Astrocyte (in vitro differentiated cells and primary cell): ENCODE results near the gene ZNF117. TPM values are rescaled to one million over a fixed set of nuclear protein-coding genes. Genes with fewer than 3 reads are reported as not detected.
"Not testable (repeated sequence)": the region's sequence is repeated elsewhere in the genome, so short reads cannot be mapped to it uniquely, and the experiment has no call there.

Experiments used
- DNase-seq: peaks from one replicate; pipeline ENCODE4 v3.0.0-alpha.2; 2010; ENCODE audit warnings: low read depth
- FAIRE-seq: peaks from 2 replicates; lab custom pipeline; 2011; peaks lifted over from hg19 to GRCh38; lab: Jason Lieb, UNC
- H2AFZ ChIP-seq: 2 replicates; pipeline ENCODE4 v1.6.0; 2012; ENCODE audit warnings: low read depth, low read length, inconsistent platforms
- H3K27ac ChIP-seq: 2 replicates; pipeline ENCODE4 v1.5.1; 2011; ENCODE audit warnings: low read depth, low read length, inconsistent platforms
- H3K27me3 ChIP-seq: 2 replicates; pipeline ENCODE4 v1.6.0; 2011; ENCODE audit warnings: low read length, inconsistent platforms; ENCODE audit not compliant: insufficient read depth
- H3K36me3 ChIP-seq: 2 replicates; pipeline ENCODE4 v1.5.1; 2011; ENCODE audit warnings: low read length, inconsistent platforms; ENCODE audit not compliant: insufficient read depth
- H3K4me1 ChIP-seq: 2 replicates; pipeline ENCODE4 v1.5.1; 2011; ENCODE audit warnings: low read length, inconsistent platforms; ENCODE audit not compliant: insufficient read depth
- H3K4me2 ChIP-seq: 2 replicates; pipeline ENCODE4 v1.6.0; 2012; ENCODE audit warnings: low read length, inconsistent platforms
- H3K4me3 ChIP-seq: 2 replicates; pipeline ENCODE4 v1.5.1; 2011; ENCODE audit warnings: low read depth, mild to moderate bottlenecking, low read length, inconsistent platforms; ENCODE audit not compliant: insufficient read depth
- H3K79me2 ChIP-seq: 2 replicates; pipeline ENCODE4 v1.6.0; 2012; ENCODE audit warnings: mild to moderate bottlenecking, low read length, inconsistent platforms; ENCODE audit not compliant: insufficient read depth
- H3K9ac ChIP-seq: 2 replicates; pipeline ENCODE4 v1.6.0; 2012; ENCODE audit warnings: mild to moderate bottlenecking, low read length, inconsistent platforms
- H3K9me3 ChIP-seq: 2 replicates; pipeline ENCODE4 v1.5.1; 2012; ENCODE audit warnings: low read depth, mild to moderate bottlenecking, low read length, inconsistent platforms; ENCODE audit not compliant: insufficient read depth
- H4K20me1 ChIP-seq: 2 replicates; pipeline ENCODE4 v1.6.0; 2012; ENCODE audit warnings: low read length, inconsistent platforms; ENCODE audit not compliant: insufficient read depth
- H3K27ac Mint-ChIP-seq: one replicate; pipeline ENCODE4 v1.8.0; 2021; ENCODE audit warnings: mild to moderate bottlenecking, mixed read lengths; ENCODE audit not compliant: unreplicated experiment
- H3K27me3 Mint-ChIP-seq: one replicate; pipeline ENCODE4 v1.8.0; 2021; ENCODE audit warnings: low read depth, mixed read lengths; ENCODE audit not compliant: unreplicated experiment
- H3K36me3 Mint-ChIP-seq: one replicate; pipeline ENCODE4 v1.8.0; 2021; ENCODE audit warnings: low read depth, mixed read lengths; ENCODE audit not compliant: unreplicated experiment
- H3K4me1 Mint-ChIP-seq: one replicate; pipeline ENCODE4 v1.8.0; 2021; ENCODE audit warnings: low read depth, mixed read lengths; ENCODE audit not compliant: unreplicated experiment
- H3K4me3 Mint-ChIP-seq: one replicate; pipeline ENCODE4 v1.8.0; 2021; ENCODE audit warnings: mild to moderate bottlenecking, moderate library complexity, mixed read lengths; ENCODE audit not compliant: unreplicated experiment
- H3K9me3 Mint-ChIP-seq: one replicate; pipeline ENCODE4 v1.8.0; 2021; ENCODE audit warnings: mild to moderate bottlenecking, mixed read lengths; ENCODE audit not compliant: unreplicated experiment
- total RNA-seq: library from RNA; stranded (reverse); gene quantifications from 2 replicates; pipeline ENCODE4 v1.2.1, GENCODE V29; 2021

The ZNF117 gene
- total RNA-seq, 1 donor from 2014 or later = 10.2 TPM

DNA sequence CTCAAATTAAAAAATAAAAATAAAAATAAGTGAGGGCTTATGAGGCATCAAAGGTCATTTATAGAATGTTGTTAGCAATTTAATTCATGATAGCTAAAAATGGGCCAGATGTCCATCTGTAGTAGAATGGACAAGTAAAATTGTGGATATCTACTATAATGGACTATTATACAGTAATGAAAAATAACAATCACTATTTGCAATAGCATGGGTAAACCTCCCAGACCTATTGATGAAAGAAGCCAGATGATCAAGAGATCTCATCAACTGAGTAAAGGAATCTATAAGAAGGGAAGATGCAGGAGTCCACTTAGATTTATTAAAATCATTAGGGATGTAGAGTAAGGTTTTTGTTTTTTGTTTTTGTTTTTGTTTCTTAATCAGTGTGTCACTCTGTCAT is 44.6 kb upstream of the ZNF117 start:
- DNase-seq, H2AFZ ChIP-seq, H3K9ac ChIP-seq, H3K27me3 ChIP-seq, H3K4me1 ChIP-seq, H3K4me3 ChIP-seq, H3K9me3 Mint-ChIP-seq, FAIRE-seq, H4K20me1 ChIP-seq, H3K27ac ChIP-seq, H3K9me3 ChIP-seq, H3K36me3 ChIP-seq, H3K36me3 Mint-ChIP-seq, H3K27me3 Mint-ChIP-seq, H3K4me2 ChIP-seq, H3K4me3 Mint-ChIP-seq, H3K27ac Mint-ChIP-seq: not testable (repeated sequence)
- peaks cover 16% of the 10 kb centered on the region for H3K79me2 ChIP-seq
- H3K4me1 Mint-ChIP-seq = peaks cover 11% of the 10 kb centered on the region

DNA sequence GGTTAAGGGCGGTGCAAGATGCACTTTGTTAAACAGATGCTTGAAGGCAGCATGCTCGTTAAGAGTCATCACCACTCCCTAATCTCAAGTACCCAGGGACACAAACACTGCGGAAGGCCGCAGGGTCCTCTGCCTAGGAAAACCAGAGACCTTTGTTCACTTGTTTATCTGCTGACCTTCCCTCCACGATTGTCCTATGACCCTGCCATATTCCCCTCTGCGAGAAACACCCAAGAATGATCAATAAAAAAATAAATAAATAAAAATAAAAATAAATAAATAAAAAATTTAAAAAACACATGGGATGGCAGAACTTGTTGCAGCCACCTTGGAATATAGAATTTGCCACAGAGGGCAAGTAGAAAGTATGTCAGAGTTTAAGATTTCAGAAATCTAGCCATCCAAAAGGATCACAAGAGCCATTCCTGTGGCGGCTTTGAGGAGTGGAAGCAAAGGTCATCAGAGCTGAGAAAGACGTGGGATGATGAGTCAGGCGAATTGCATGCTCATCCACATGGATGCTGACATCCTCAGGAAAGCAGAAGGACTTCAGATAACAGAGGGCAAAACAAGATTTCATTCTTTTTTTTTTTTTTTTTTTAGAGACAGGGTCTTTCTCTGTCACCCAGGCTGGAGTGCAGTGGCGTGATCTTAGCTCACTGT is 43.4 kb upstream of the ZNF117 start:
- FAIRE-seq = peak; percentile 5
- not testable (repeated sequence) for H3K4me2 ChIP-seq, H3K4me3 ChIP-seq, H3K9me3 ChIP-seq, H3K36me3 ChIP-seq, H3K27ac ChIP-seq, H3K4me1 Mint-ChIP-seq, H3K27me3 Mint-ChIP-seq, H3K36me3 Mint-ChIP-seq, H3K4me1 ChIP-seq, H3K27ac Mint-ChIP-seq, H2AFZ ChIP-seq, H3K79me2 ChIP-seq, H3K4me3 Mint-ChIP-seq, H3K9ac ChIP-seq, H4K20me1 ChIP-seq, H3K27me3 ChIP-seq
- peak; percentile 67 for DNase-seq
- peaks cover 13% of the 10 kb centered on the region for H3K9me3 Mint-ChIP-seq

DNA sequence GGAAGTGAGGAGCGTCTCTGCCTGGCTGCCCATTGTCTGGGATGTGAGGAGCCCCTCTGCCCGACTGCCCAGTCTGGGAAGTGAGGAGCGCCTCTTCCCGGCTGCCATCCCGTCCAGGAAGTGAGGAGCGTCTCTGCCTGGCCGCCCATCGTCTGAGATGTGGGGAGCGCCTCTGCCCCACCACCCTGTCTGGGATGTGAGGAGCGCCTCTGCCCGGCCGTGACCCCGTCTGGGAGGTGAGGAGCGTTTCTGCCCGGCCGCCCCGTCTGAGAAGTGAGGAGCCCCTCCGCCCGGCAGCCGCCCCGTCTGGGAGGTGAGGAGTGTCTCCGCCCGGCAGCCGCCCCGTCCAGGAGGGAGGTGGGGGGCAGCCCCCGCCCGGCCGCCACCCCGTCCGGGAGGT is 42.6 kb upstream of the ZNF117 start:
- not testable (repeated sequence) for H3K9me3 ChIP-seq, H3K27ac Mint-ChIP-seq, H2AFZ ChIP-seq, DNase-seq, H3K79me2 ChIP-seq, H3K4me3 ChIP-seq, H3K27me3 ChIP-seq, H3K27me3 Mint-ChIP-seq, H3K4me1 ChIP-seq, H4K20me1 ChIP-seq, H3K9ac ChIP-seq, H3K4me1 Mint-ChIP-seq, H3K36me3 Mint-ChIP-seq, FAIRE-seq, H3K4me2 ChIP-seq, H3K36me3 ChIP-seq, H3K4me3 Mint-ChIP-seq, H3K27ac ChIP-seq
- H3K9me3 Mint-ChIP-seq = peaks cover 13% of the 10 kb centered on the region

GRCh38 chr7:65025023-65025422 is 34.2 kb upstream of the ZNF117 start:
- not testable (repeated sequence) for H3K4me1 Mint-ChIP-seq, H3K27ac ChIP-seq, H3K36me3 ChIP-seq, H3K4me1 ChIP-seq, H2AFZ ChIP-seq, H4K20me1 ChIP-seq, H3K27me3 ChIP-seq, H3K9me3 Mint-ChIP-seq, H3K4me2 ChIP-seq, H3K4me3 ChIP-seq, H3K79me2 ChIP-seq, H3K36me3 Mint-ChIP-seq, H3K27me3 Mint-ChIP-seq, DNase-seq, H3K9me3 ChIP-seq, FAIRE-seq, H3K9ac ChIP-seq, H3K27ac Mint-ChIP-seq, H3K4me3 Mint-ChIP-seq

GRCh38 chr7:65020978-65021377 is 30.1 kb upstream of the ZNF117 start:
- H3K79me2 ChIP-seq, H3K4me2 ChIP-seq, FAIRE-seq, H4K20me1 ChIP-seq, H3K36me3 ChIP-seq, H3K4me1 ChIP-seq, H3K4me1 Mint-ChIP-seq, H3K27me3 Mint-ChIP-seq, H3K27me3 ChIP-seq, DNase-seq, H2AFZ ChIP-seq, H3K4me3 ChIP-seq, H3K27ac Mint-ChIP-seq, H3K36me3 Mint-ChIP-seq, H3K27ac ChIP-seq, H3K9me3 Mint-ChIP-seq, H3K4me3 Mint-ChIP-seq, H3K9ac ChIP-seq, H3K9me3 ChIP-seq: not testable (repeated sequence)

DNA sequence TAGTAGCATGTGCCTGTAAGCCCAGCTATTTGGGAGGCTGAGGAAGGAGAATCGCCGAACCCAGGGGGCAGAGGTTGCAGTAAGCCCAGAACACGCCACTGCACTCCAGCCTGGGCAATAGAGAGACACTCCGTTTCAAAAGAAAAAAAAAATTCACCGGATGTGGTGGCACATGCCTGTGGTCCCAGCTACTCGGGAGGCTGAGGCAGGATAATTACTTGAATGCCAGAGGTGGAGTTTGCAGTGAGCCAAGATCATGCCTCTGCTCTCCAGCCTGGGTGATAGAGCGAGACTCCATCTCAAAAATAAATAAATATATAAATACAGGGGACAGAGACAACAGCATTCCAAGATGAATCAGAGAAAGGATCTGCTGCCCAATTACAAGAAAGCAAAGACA is 19.0 kb upstream of the ZNF117 start:
- peaks cover 16% of the 10 kb centered on the region for H3K79me2 ChIP-seq
- not testable (repeated sequence) for H3K4me3 ChIP-seq, H4K20me1 ChIP-seq, H3K27ac ChIP-seq, H3K36me3 Mint-ChIP-seq, H3K9ac ChIP-seq, H3K27ac Mint-ChIP-seq, H3K4me3 Mint-ChIP-seq, H3K27me3 Mint-ChIP-seq, H3K9me3 ChIP-seq, H2AFZ ChIP-seq, DNase-seq, H3K4me1 ChIP-seq, H3K27me3 ChIP-seq, H3K4me1 Mint-ChIP-seq, FAIRE-seq, H3K9me3 Mint-ChIP-seq, H3K4me2 ChIP-seq, H3K36me3 ChIP-seq
